A549 (cell line): Measurements from ENCODE around the gene COLEC12.

ENCODE experiments used
- BHLHE40 ChIP-seq: IDR thresholded peaks from 2 replicates; pipeline ENCODE4 v1.6.1; 2012; ENCODE audit warnings: low read depth, low read length, inconsistent platforms
- CBX2 ChIP-seq: fragments of 200-600 bp; sonication (generic); IDR thresholded peaks from 2 replicates; pipeline ENCODE4 v1.6.1; 2016; ENCODE audit warnings: low read depth, mild to moderate bottlenecking, borderline replicate concordance
- CTCF ChIP-seq: fragments of >200 bp; sonication (Bioruptor Twin); formaldehyde crosslinking; IDR thresholded peaks from 3 replicates; pipeline ENCODE4 v1.5.1; 2016
- JUNB ChIP-seq: fragments of >200 bp; sonication (Bioruptor Twin); formaldehyde crosslinking; IDR thresholded peaks from 2 replicates; pipeline ENCODE4 v1.6.1; 2016
- MAFK ChIP-seq: fragments of 450-650 bp; IDR thresholded peaks from 2 replicates; pipeline ENCODE4 v1.6.1; 2014; ENCODE audit not compliant: partially characterized antibody
- NFE2L2 ChIP-seq: fragments of 150-350 bp; conservative IDR thresholded peaks from 2 replicates; pipeline ENCODE4 v1.6.1; 2014; ENCODE audit warnings: low read length
- NR3C1 ChIP-seq: fragments of >200 bp; sonication (Bioruptor Twin); formaldehyde crosslinking; IDR thresholded peaks from 3 replicates; pipeline ENCODE4 v1.6.1; 2017
- RARB ChIP-seq: fragments of 250-450 bp; sonication (Bioruptor Pico); IDR thresholded peaks from 2 replicates; pipeline ENCODE4 v1.8.0; 2021; ENCODE audit warnings: mild to moderate bottlenecking, moderate library complexity
- USF2 ChIP-seq: fragments of 450-650 bp; IDR thresholded peaks from 2 replicates; pipeline ENCODE4 v1.6.1; 2014; ENCODE audit warnings: antibody characterized with exemption

- no peak for TF ChIP-seq RARB (CRISPR knock-in tag)
- TF ChIP-seq JUNB = no peak
- no peak for TF ChIP-seq CTCF
- TF ChIP-seq NFE2L2 = no peak
- no peak for TF ChIP-seq CBX2
- TF ChIP-seq USF2 = no peak
- TF ChIP-seq NR3C1 = no peak
- TF ChIP-seq BHLHE40 = no peak
- no peak for TF ChIP-seq MAFK
Observed at GRCh38 chr18:361941-362310, 138.6 kb downstream of the COLEC12 start.
